Right atrium auricular region (tissue), 2 donors: Measurements from ENCODE around the gene RIMBP2. TPM values are rescaled to one million over a fixed set of nuclear protein-coding genes. Genes with fewer than 3 reads are reported as not detected.

Experiments used
- DNase-seq: peaks from one replicate; pipeline ENCODE4 v3.0.0-alpha.2; 2019; ENCODE audit warnings: low spot score
- H3K27ac ChIP-seq, 2 donors: fragments of 200-600 bp; sonication (generic); 1 replicate in 1 of 2; 2 replicates in 1 of 2; pipeline ENCODE4 v1.5.1; 2016 to 2019
- H3K27me3 ChIP-seq, 2 donors: fragments of 200-600 bp; sonication (generic); one replicate each; pipeline versions ENCODE4 v1.5.1 to v1.6.0; 2017 to 2019
- H3K36me3 ChIP-seq: fragments of 200-600 bp; sonication (generic); one replicate; pipeline ENCODE4 v1.5.1; 2016
- H3K4me1 ChIP-seq, 2 donors: fragments of 200-600 bp; sonication (generic); one replicate each; pipeline versions ENCODE4 v1.5.1 to v1.6.0; 2017 to 2019
- H3K4me3 ChIP-seq, 2 donors: fragments of 200-600 bp; sonication (generic); 1 replicate in 1 of 2; 2 replicates in 1 of 2; pipeline ENCODE4 v1.5.1; 2017 to 2019; ENCODE audit warnings: mild to moderate bottlenecking in 1 of 2, moderate library complexity in 1 of 2
- H3K9me3 ChIP-seq, 2 donors: fragments of 200-600 bp; sonication (generic); one replicate each; pipeline ENCODE4 v1.5.1; 2019
- CTCF ChIP-seq, 2 donors: fragments of 200-600 bp; sonication (generic); IDR thresholded peaks; one replicate each; pipeline ENCODE4 v1.5.1; 2019; ENCODE audit warnings: antibody characterized with exemption in 2 of 2
- total RNA-seq, 2 donors: library from RNA; depleted of rRNA; stranded (reverse); fragments of >200 nt; gene quantifications; one replicate each; pipeline ENCODE4 v1.1.0, GENCODE V29; 2016

RIMBP2 gene
- total RNA-seq, 2 donors from 2014 or later = 0.04 TPM; not detected in 1

GRCh38 chr12:130459916-130460315 lies 256.2 kb downstream of the RIMBP2 start:
- Histone ChIP-seq H3K27me3 (no peaks in the 10 kb centered on the region), H3K4me3 (no peak overlapping the region), H3K4me1 (peaks cover 0 to 4% of the 10 kb centered on the region in 2 donors), H3K9me3 (no peaks in the 10 kb centered on the region), H3K36me3 (no peaks in the 10 kb centered on the region), H3K27ac (no peak overlapping the region)
- DNase-seq = no peak
- no peak for TF ChIP-seq CTCF (IDR thresholded peaks at IDR 0.05)

GRCh38 chr12:130458341-130458740 lies 257.8 kb downstream of the RIMBP2 start:
- DNase-seq = no peak
- peaks cover 0 to 4% of the 10 kb centered on the region in 2 donors for H3K4me1 ChIP-seq
- no peak for TF ChIP-seq CTCF (IDR thresholded peaks at IDR 0.05)
- no peak overlapping the region for H3K27ac ChIP-seq
- no peak overlapping the region for H3K4me3 ChIP-seq
- no peaks in the 10 kb centered on the region for H3K9me3 ChIP-seq
- H3K27me3 ChIP-seq = no peaks in the 10 kb centered on the region
- no peaks in the 10 kb centered on the region for H3K36me3 ChIP-seq

GRCh38 chr12:130457215-130457614 lies 258.9 kb downstream of the RIMBP2 start:
- H3K36me3 ChIP-seq = no peaks in the 10 kb centered on the region
- H3K4me1 ChIP-seq = peaks cover 0 to 4% of the 10 kb centered on the region in 2 donors
- no peak overlapping the region for H3K4me3 ChIP-seq
- H3K27ac ChIP-seq = no peak overlapping the region
- no peak for DNase-seq
- no peaks in the 10 kb centered on the region for H3K9me3 ChIP-seq
- no peaks in the 10 kb centered on the region for H3K27me3 ChIP-seq
- no peak for TF ChIP-seq CTCF (IDR thresholded peaks at IDR 0.05)

GRCh38 chr12:130456375-130457199 lies 259.5 kb downstream of the RIMBP2 start:
- no peaks in the 10 kb centered on the region for H3K27me3 ChIP-seq
- no peaks in the 10 kb centered on the region for H3K9me3 ChIP-seq
- peaks cover 0 to 4% of the 10 kb centered on the region in 2 donors for H3K4me1 ChIP-seq
- TF ChIP-seq CTCF (IDR thresholded peaks at IDR 0.05) = no peak
- DNase-seq = no peak
- no peaks in the 10 kb centered on the region for H3K36me3 ChIP-seq
- no peak overlapping the region for H3K27ac ChIP-seq
- H3K4me3 ChIP-seq = no peak overlapping the region

- Histone ChIP-seq H3K9me3 (no peaks in the 10 kb centered on the region), H3K4me1 (peaks cover 0 to 4% of the 10 kb centered on the region in 2 donors), H3K36me3 (no peaks in the 10 kb centered on the region), H3K27ac (no peak overlapping the region), H3K27me3 (no peaks in the 10 kb centered on the region), H3K4me3 (no peak overlapping the region)
- DNase-seq = no peak
- TF ChIP-seq CTCF (IDR thresholded peaks at IDR 0.05) = no peak
These were observed 260.9 kb downstream of the RIMBP2 start for GRCh38 chr12:130455161-130455560.
